SK-N-SH (cell line): Measurements from ENCODE around the gene HOPX. TPM values are rescaled to one million over a fixed set of nuclear protein-coding genes. Genes with fewer than 3 reads are reported as not detected.

ENCODE experiments used
- CTCF ChIA-PET: fragments of 300-600, 350-600 bp; formaldehyde crosslinking; extraction: SDS; loops from one replicate; lab custom pipeline; 2021; lab: Yijun Ruan, JAX
- POLR2A ChIA-PET: fragments of 350-600 bp; sonication (Branson Sonifier 250); formaldehyde crosslinking; extraction: SDS; loops from one replicate; lab custom pipeline; 2020; ENCODE audit warnings: antibody characterized with exemption, inconsistent platforms; lab: Yijun Ruan, JAX
- DNase-seq: peaks from one replicate; pipeline ENCODE4 v3.0.0; 2012
- H2AFZ ChIP-seq: fragments of 200-600 bp; sonication (generic); 2 replicates; pipeline ENCODE4 v1.8.1; 2016; ENCODE audit warnings: antibody characterized with exemption, mild to moderate bottlenecking, low read depth
- H3F3A ChIP-seq: fragments of 200-600 bp; sonication (generic); replicated peaks from 2 replicates; pipeline ENCODE3; 2016; ENCODE audit warnings: antibody characterized with exemption, mild to moderate bottlenecking; ENCODE audit not compliant: insufficient read depth
- H3K27ac ChIP-seq, 2 experiments: fragments of 200-500 bp in 1 of 2; fragments of 200-600 bp in 1 of 2; sonication (Bioruptor generic) in 1 of 2; sonication (generic), shearing (Covaris generic) in 1 of 2; 2 replicates each; pipeline versions ENCODE4 v1.5.1 to v1.6.1; 2014 to 2016; ENCODE audit warnings: low read depth in 2 of 2, inconsistent platforms in 1 of 2, low read length in 1 of 2, mild to moderate bottlenecking in 1 of 2, mixed read lengths in 1 of 2
- H3K27me3 ChIP-seq: fragments of 200-600 bp; sonication (generic), shearing (Covaris generic); 2 replicates; pipeline ENCODE4 v1.6.1; 2016; ENCODE audit warnings: mixed run types; ENCODE audit not compliant: insufficient read depth
- H3K36me3 ChIP-seq, 2 experiments: fragments of 200-500 bp in 1 of 2; fragments of 200-600 bp in 1 of 2; sonication (Bioruptor generic) in 1 of 2; sonication (generic) in 1 of 2; replicated peaks in 1 of 2; 2 replicates each; pipeline versions ENCODE3 to v1.5.1; 2014 to 2016; ENCODE audit warnings: low read length in 1 of 2, mild to moderate bottlenecking in 1 of 2; ENCODE audit not compliant: insufficient read depth in 2 of 2, control insufficient read depth in 1 of 2
- H3K4me1 ChIP-seq, 2 experiments: fragments of 200-500 bp in 1 of 2; fragments of 200-600 bp in 1 of 2; sonication (Bioruptor generic) in 1 of 2; sonication (generic), shearing (Covaris generic) in 1 of 2; 2 replicates each; pipeline versions ENCODE4 v1.5.1 to v1.6.1; 2014 to 2016; ENCODE audit warnings: low read depth in 1 of 2, low read length in 1 of 2, mixed run types in 1 of 2; ENCODE audit not compliant: insufficient read depth in 2 of 2, control insufficient read depth in 1 of 2
- H3K4me2 ChIP-seq: fragments of 200-600 bp; sonication (generic), shearing (Covaris generic); 2 replicates; pipeline ENCODE4 v1.6.1; 2017; ENCODE audit warnings: mixed run types
- H3K4me3 ChIP-seq, 2 experiments: fragments of 200-500 bp in 1 of 2; fragments of 200-600 bp in 1 of 2; sonication (Bioruptor generic) in 1 of 2; sonication (generic), shearing (Covaris generic) in 1 of 2; 2 replicates each; pipeline versions ENCODE4 v1.5.1 to v1.8.1; 2014 to 2016; ENCODE audit warnings: low read depth in 2 of 2, inconsistent platforms in 1 of 2, low read length in 1 of 2, mild to moderate bottlenecking in 1 of 2, mixed read lengths in 1 of 2, moderate library complexity in 1 of 2
- H3K79me2 ChIP-seq: fragments of 200-600 bp; sonication (generic); 2 replicates; pipeline ENCODE4 v1.8.1; 2017; ENCODE audit warnings: mild to moderate bottlenecking; ENCODE audit not compliant: insufficient read depth
- H3K9ac ChIP-seq: fragments of 200-600 bp; sonication (generic); 2 replicates; pipeline ENCODE4 v1.6.1; 2017; ENCODE audit warnings: mixed run types
- H3K9me2 ChIP-seq: fragments of 200-600 bp; sonication (generic); 2 replicates; pipeline ENCODE4 v1.6.1; 2017; ENCODE audit warnings: mixed run types
- H3K9me3 ChIP-seq: fragments of 200-600 bp; sonication (generic); 2 replicates; pipeline ENCODE4 v1.6.1; 2017; ENCODE audit warnings: mixed run types, mild to moderate bottlenecking, moderate library complexity
- H4K20me1 ChIP-seq: fragments of 200-600 bp; sonication (generic); 2 replicates; pipeline ENCODE4 v1.6.1; 2017; ENCODE audit warnings: mild to moderate bottlenecking, mixed run types; ENCODE audit not compliant: insufficient read depth
- CHD2 ChIP-seq: fragments of 150-350 bp; IDR thresholded peaks from 2 replicates; pipeline ENCODE4 v1.6.1; 2018; ENCODE audit warnings: low read length; ENCODE audit not compliant: partially characterized antibody
- CTCF ChIP-seq: fragments of 200-600 bp; sonication (generic); IDR thresholded peaks from 2 replicates; pipeline ENCODE4 v1.6.1; 2017; ENCODE audit warnings: antibody characterized with exemption, mild to moderate bottlenecking, moderate library complexity
- ELF1 ChIP-seq: IDR thresholded peaks from 2 replicates; pipeline ENCODE4 v1.4.0; 2012
- EP300 ChIP-seq, 2 experiments: IDR thresholded peaks; 2 replicates each; pipeline versions ENCODE4 v1.4.0 to v1.6.1; 2012; ENCODE audit warnings: borderline replicate concordance in 1 of 2, low read depth in 1 of 2, low read length in 1 of 2
- FOSL2 ChIP-seq: IDR thresholded peaks from 2 replicates; pipeline ENCODE4 v1.4.0; 2012; ENCODE audit warnings: low read depth, mild to moderate bottlenecking, moderate library complexity, borderline replicate concordance
- GABPA ChIP-seq: IDR thresholded peaks from 2 replicates; pipeline ENCODE4 v1.4.0; 2012; ENCODE audit warnings: low read depth, mild to moderate bottlenecking
- MEF2A ChIP-seq: IDR thresholded peaks from 2 replicates; pipeline ENCODE4 v1.4.0; 2012; ENCODE audit warnings: low read depth, borderline replicate concordance
- NFIC ChIP-seq: IDR thresholded peaks from 2 replicates; pipeline ENCODE4 v1.4.0; 2012; ENCODE audit warnings: borderline replicate concordance
- NRF1 ChIP-seq: IDR thresholded peaks from 2 replicates; pipeline ENCODE4 v1.6.1; 2012; ENCODE audit warnings: low read depth, mild to moderate bottlenecking, low read length
- POLR2AphosphoS5 ChIP-seq: IDR thresholded peaks from 2 replicates; pipeline ENCODE4 v1.6.1; 2012; ENCODE audit warnings: low read depth, low read length
- RCOR1 ChIP-seq: fragments of 150-350 bp; IDR thresholded peaks from 2 replicates; pipeline ENCODE4 v1.6.1; 2017; ENCODE audit warnings: antibody characterized with exemption, low read length
- RFX5 ChIP-seq: IDR thresholded peaks from 2 replicates; pipeline ENCODE4 v1.6.1; 2012; ENCODE audit warnings: mild to moderate bottlenecking, improper control_type of control experiment, low read length
- RXRA ChIP-seq: IDR thresholded peaks from 2 replicates; pipeline ENCODE4 v1.4.0; 2012; ENCODE audit warnings: low read depth, mild to moderate bottlenecking, borderline replicate concordance
- SMC3 ChIP-seq: IDR thresholded peaks from 2 replicates; pipeline ENCODE4 v1.6.1; 2012; ENCODE audit warnings: low read depth, low read length, improper control_type of control experiment
- TAF1 ChIP-seq: IDR thresholded peaks from 2 replicates; pipeline ENCODE4 v1.6.1; 2012; ENCODE audit warnings: low read depth, mild to moderate bottlenecking, low read length, moderate library complexity, borderline replicate concordance
- TCF12 ChIP-seq: IDR thresholded peaks from 2 replicates; pipeline ENCODE4 v1.4.0; 2012
- WGBS: methylation state at CpG from one replicate; pipeline ENCODE4 v1.1.6; 2017; ENCODE audit warnings: low lambda C conversion rate; 5-methylcytosine and 5-hydroxymethylcytosine counted together
- polyA plus RNA-seq, 3 experiments: library from polyadenylated mRNA; depleted of rRNA; stranded (reverse); fragments of >200 nt; gene quantifications; 2 replicates each; pipeline ENCODE4 v1.2.3, GENCODE V29; 2012
- TF ChIP-seq, protein P1 (sequence below): IDR thresholded peaks from 2 replicates; pipeline ENCODE4 v1.6.1; 2012; ENCODE audit warnings: mild to moderate bottlenecking, low read depth, low read length, moderate library complexity

Gene HOPX
- polyA plus RNA-seq, 1 of the 3 experiments (the other 2 are of a cell fraction) = 0.05 TPM

- CTCF ChIA-PET = no interaction called here
- Histone ChIP-seq H3K36me3 (no peaks in the 10 kb centered on the region), H3K79me2 (no peaks in the 10 kb centered on the region), H3K4me1 (no peaks in the 10 kb centered on the region), H4K20me1 (no peaks in the 10 kb centered on the region), H3K9me2 (no peaks in the 10 kb centered on the region), H2AFZ (no peak overlapping the region), H3K9ac (no peak overlapping the region), H3K27ac (no peak overlapping the region), H3K4me3 (no peak overlapping the region), H3K27me3 (0 out of 2 replicates have a peak, but pooled peaks cover 8% of the 10 kb centered on the region), H3K4me2 (no peak overlapping the region), H3K9me3 (no peaks in the 10 kb centered on the region), H3F3A (no peaks in the 10 kb centered on the region)
- 44% methylated on average over 4 of the region's 5 CpGs for WGBS
- DNase-seq = no peak
- TF ChIP-seq SMC3 (no peak), CHD2 (no peak), NRF1 (no peak), ELF1 (no peak), RXRA (no peak), NFIC (no peak), FOSL2 (no peak)
- TF ChIP-seq, protein P1, sequence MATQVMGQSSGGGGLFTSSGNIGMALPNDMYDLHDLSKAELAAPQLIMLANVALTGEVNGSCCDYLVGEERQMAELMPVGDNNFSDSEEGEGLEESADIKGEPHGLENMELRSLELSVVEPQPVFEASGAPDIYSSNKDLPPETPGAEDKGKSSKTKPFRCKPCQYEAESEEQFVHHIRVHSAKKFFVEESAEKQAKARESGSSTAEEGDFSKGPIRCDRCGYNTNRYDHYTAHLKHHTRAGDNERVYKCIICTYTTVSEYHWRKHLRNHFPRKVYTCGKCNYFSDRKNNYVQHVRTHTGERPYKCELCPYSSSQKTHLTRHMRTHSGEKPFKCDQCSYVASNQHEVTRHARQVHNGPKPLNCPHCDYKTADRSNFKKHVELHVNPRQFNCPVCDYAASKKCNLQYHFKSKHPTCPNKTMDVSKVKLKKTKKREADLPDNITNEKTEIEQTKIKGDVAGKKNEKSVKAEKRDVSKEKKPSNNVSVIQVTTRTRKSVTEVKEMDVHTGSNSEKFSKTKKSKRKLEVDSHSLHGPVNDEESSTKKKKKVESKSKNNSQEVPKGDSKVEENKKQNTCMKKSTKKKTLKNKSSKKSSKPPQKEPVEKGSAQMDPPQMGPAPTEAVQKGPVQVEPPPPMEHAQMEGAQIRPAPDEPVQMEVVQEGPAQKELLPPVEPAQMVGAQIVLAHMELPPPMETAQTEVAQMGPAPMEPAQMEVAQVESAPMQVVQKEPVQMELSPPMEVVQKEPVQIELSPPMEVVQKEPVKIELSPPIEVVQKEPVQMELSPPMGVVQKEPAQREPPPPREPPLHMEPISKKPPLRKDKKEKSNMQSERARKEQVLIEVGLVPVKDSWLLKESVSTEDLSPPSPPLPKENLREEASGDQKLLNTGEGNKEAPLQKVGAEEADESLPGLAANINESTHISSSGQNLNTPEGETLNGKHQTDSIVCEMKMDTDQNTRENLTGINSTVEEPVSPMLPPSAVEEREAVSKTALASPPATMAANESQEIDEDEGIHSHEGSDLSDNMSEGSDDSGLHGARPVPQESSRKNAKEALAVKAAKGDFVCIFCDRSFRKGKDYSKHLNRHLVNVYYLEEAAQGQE = no peak
- POLR2A ChIA-PET = no interaction called here
Measured at GRCh38 chr4:56665781-56666180, 15.3 kb downstream of the HOPX start.

- no peak for DNase-seq
- H3K9me2 ChIP-seq = no peaks in the 10 kb centered on the region
- H3K4me2 ChIP-seq = no peak overlapping the region
- no peak overlapping the region for H3K4me3 ChIP-seq
- no peaks in the 10 kb centered on the region for H3K79me2 ChIP-seq
- H3K9me3 ChIP-seq = no peaks in the 10 kb centered on the region
- no peaks in the 10 kb centered on the region for H4K20me1 ChIP-seq
- H3K4me1 ChIP-seq = no peaks in the 10 kb centered on the region
- ChIA-PET CTCF (interaction anchor here (1.2 kb wide), 1 partner anchor 10 kb away, joined by 3 read pairs; no protein-coding TSS in a partner anchor), POLR2A (no interaction called here)
- H3K36me3 ChIP-seq = no peaks in the 10 kb centered on the region
- H3K9ac ChIP-seq = no peak overlapping the region
- H2AFZ ChIP-seq = no peak overlapping the region
- no peak overlapping the region for H3K27ac ChIP-seq
- no peaks in the 10 kb centered on the region for H3F3A ChIP-seq
- WGBS = 31% methylated on average over 3 of the region's 3 CpGs
- peaks cover 22% of the 10 kb centered on the region for H3K27me3 ChIP-seq
- TF ChIP-seq RFX5 (no peak), POLR2AphosphoS5 (no peak), TAF1 (no peak), MEF2A (no peak), EP300 (IDR thresholded peaks at IDR 0.05; ENCODE audit: borderline replicate concordance in 1 of 2, low read depth in 1 of 2, low read length in 1 of 2) (no peak), TCF12 (no peak), CTCF (no peak), RCOR1 (no peak), GABPA (no peak), RXRA (no peak)
- TF ChIP-seq, protein P1 = no peak
Measured at GRCh38 chr4:56662782-56663468, 18.2 kb downstream of the HOPX start.
